Islet precursor cell (in vitro differentiated cells): ENCODE measurements around the gene CSRP2.

ENCODE experiments used
- DNase-seq: peaks from one replicate; pipeline ENCODE4 v3.0.0-alpha.2; 2018

Gene CSRP2

GRCh38 chr12:76890151-76891143 lies 11.6 kb upstream of the CSRP2 start:
- no peak for DNase-seq

- no peak for DNase-seq
Measured at GRCh38 chr12:76888775-76889174, 10.0 kb upstream of the CSRP2 start.

DNA sequence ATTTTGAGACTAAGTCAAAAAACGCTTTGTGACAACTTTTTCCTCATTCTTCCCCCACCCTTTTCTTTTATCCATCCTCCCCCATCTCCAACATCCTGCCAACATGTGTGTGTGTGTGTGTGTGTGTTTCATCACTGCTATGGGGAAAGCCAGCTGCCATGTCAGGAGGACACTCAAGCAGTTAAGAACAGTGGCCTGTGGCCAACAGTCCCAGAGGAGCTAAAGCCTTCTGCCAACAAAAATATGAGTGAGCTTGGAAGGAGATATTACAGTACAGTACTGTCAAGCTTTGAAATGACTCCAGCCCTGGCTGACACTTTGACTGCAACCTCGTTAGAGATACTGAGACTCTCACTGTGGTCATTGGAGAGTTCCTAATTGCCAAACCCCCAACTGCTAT lies 5.0 kb upstream of the CSRP2 start:
- no peak for DNase-seq

GRCh38 chr12:76883151-76883550 lies 4.3 kb upstream of the CSRP2 start:
- peak; percentile 82 for DNase-seq

GRCh38 chr12:76882367-76882766 lies 3.5 kb upstream of the CSRP2 start:
- no peak for DNase-seq

- no peak for DNase-seq
Measured at GRCh38 chr12:76881142-76881541, 2.3 kb upstream of the CSRP2 start.

DNA sequence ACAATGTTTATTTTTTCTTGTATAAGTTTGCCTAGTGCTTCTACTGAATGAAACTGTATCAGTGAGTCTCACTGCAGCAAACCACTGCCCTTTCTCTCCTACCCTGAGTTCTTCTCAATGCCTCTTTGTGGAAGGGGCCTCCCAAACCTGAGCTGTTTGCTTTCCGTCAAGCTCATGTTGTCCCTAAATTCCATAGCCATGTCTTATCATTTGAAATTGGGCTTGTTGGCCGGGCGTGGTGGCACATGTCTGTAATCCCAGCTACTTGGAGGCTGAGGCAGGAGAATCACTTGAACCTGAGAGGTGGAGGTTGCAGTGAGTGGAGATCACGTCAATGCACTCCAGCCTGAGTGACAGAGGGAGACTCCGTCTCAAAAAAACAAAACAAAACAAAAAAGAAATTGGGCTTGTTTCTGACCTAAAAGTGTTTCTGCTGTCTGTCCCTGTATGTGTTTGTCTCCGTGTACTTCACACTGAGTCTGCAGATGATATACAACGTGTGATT lies 1.8 kb upstream of the CSRP2 start:
- DNase-seq, result no peak

DNA sequence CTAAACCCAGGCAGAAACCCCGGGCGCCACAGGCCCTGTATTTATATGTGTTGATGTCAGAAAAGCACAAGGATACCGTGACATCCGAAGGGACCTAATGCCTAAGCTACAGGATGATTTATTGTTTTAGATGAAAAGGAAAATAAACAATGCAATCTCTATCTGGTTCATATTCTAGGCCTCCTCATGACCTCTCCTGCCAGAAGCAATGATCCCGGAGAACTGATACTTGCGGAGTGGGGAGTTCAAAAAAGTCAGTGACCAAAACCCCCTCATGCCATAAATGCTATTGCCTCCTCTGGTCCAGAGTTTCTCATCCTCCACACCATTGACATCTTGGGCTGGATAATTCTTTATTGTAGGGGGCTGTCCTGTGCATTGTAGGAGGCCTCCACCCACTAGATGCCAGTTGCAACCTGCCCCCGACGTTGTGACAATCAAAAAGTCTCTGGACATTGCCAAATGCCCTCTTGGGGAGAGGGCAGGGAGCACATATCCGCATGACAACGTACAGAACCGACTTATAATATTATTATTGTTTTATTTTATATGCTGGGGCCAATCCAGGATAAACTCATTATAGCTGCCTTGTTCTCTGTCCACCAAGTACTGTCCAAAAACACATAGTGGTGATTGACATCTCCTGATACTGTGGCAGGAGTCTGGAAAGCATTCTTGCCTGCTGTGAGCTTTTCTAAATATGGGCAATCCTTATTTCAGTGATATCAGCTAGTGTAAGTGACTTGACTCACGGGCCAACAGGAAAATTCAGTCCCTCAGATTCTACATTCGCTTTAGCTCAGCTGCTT lies 1.1 kb upstream of the CSRP2 start:
- DNase-seq, result no peak

DNA sequence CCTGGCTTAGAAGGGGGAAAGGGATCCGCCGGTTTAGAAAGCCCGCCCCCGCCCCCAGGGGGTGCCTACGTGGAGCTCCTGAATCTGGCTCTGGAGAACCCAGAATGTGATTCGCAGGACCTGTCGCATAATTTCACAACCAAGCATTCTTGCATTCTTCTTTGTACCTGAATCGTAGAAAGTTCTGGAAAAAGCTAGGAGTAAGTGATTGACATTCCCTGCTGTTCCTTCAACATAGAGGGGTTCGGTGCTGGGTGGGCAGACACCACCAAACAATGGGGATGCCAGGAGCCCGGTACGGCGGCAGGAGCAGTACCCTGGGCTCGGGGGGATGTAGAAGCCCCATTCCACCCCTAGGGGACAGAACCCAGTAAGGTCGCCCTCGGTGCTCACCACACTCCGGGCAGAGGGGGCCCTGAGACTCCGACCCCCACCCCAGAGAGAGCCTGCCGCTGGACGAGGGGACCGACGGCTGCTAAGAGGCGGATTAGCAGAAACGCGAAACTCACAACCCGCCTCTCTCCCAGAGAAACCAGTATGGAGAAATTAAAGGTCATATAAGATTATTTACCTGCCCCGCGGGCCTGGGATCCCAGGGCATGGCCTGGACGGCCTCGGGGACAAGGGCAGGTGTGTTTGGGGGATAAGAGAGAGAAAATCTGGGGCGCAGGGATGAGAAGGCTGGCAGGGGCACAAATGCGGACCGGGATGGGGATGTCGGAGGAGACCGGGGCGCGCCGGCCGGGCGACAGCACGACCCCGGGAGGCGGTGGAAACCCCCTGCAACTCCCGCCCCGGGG lies 520 bp downstream of the CSRP2 start:
- DNase-seq, result peak; percentile 81

DNA sequence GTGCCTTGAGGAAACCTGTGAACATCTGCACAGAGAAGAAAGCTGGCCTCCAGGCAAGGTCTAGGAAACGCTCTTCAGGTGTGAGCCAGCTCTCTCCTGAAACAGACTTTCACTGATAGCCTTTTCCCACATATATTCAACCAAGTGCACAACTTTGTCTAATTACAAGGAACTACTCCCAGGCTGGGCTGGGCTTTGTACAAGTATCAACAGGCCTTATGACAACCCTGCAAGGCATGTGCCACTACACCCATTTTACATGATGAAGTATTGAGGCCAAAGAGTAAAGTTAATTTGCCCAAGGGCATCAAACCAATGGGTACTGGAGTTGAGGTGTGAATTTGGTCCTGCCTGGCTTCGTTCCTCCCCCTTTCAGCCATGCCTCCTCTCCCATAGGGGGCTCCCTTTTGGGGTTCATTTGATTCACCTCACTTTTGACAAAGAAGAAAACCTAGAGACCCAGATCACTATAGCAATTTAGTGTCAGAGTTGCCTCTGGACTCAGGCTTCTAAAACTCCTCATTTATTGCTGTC lies 2.1 kb downstream of the CSRP2 start:
- no peak for DNase-seq

GRCh38 chr12:76874491-76875190 lies 4.2 kb downstream of the CSRP2 start:
- no peak for DNase-seq

- no peak for DNase-seq
Measured at GRCh38 chr12:76874027-76874426, 4.8 kb downstream of the CSRP2 start.

- DNase-seq, result no peak
Measured at GRCh38 chr12:76872415-76872814, 6.4 kb downstream of the CSRP2 start.

- DNase-seq, result no peak
Measured at GRCh38 chr12:76871742-76872141, 7.1 kb downstream of the CSRP2 start.

DNA sequence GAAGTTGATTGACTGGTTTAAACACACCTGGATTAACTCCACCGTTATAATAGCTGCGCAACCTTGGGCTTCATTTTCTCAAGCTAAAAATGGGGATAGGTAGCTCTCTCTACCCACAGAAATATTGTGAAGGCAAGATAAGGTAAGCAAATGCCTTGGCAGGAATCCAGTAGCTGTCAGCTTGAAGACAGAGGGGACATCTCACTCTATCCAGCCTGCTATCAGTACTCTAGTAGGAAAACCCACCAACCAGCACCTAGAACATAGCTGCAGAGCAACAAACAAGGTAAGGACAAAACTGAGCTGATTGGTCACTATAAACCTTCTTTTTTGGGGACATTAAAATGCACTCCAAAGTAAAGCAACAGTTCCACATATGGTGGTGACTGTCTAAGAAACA lies 7.7 kb downstream of the CSRP2 start:
- DNase-seq, result no peak

DNA sequence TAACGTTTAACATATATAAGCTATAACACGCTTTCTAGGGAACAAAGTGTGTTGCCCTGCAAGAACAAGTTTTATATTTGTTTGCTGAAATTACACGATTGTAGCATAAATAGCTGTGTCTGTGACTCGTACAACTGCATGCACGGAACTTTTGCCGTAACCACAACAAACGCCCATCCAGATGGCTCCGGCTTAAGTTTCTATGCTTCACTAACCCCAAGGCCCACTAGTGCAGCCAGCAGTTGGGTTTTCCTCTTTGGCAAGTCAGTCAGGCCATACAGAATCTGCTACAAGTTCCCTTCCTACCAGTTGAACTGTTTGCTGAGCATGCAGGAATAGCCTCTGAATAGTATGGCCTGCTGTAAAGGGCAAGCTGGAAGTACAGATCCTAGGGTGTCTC lies 12.1 kb downstream of the CSRP2 start:
- DNase-seq, result peak; percentile 84

DNA sequence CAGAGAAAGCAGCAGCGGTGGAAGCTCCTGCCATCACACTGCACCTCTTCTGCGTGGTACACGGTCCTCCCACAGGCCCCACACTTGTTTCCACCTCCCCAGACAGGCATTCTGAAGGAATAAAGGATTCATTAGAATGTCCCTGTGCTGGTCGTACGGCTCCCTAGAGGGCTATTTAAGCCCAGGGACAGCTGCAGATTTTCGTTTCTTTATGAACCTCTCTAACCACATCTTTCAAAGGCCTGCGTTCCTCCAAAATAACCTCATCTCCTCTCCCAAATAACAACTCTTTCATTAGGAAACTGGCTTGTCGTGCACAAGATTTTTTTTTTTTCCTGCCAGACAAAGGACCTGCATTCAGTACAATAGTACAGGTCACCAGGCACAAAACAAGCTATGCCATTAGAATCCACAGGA lies 12.7 kb downstream of the CSRP2 start:
- peak; percentile 74 for DNase-seq

GRCh38 chr12:76864791-76865400 lies 13.9 kb downstream of the CSRP2 start:
- no peak for DNase-seq

GRCh38 chr12:76863837-76864236 lies 15.0 kb downstream of the CSRP2 start:
- DNase-seq, result no peak

DNA sequence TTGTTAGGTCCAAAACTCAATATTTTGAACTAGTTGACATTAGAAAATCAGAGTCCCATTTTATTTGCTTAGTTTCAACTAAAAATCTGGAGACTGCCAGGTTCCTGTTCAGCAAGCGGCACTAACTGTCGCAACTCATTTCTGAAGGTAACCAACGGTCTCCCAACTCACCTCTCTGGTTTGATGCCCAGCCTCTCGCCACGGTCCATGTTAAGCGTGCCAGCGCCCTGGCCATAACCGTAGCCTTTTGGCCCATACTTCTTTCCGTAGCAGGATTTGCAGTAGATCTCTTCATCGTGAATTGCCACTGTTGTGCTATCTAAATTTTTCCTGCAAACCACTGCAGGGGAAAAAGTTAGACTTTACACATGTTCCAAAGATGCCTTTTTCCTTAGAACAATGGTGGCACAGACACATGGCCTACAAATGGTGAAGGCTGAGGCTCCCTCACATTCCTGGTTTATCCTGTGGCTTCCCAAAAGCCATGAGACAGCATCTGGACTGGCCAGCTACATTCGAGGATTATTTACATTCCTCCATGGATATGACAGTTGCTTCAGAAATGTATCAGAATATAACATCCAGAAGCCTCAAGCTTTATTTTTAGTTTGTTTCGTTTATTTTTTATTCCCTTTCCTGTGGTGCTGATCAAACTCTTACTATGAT lies 15.7 kb downstream of the CSRP2 start:
- no peak for DNase-seq

DNA sequence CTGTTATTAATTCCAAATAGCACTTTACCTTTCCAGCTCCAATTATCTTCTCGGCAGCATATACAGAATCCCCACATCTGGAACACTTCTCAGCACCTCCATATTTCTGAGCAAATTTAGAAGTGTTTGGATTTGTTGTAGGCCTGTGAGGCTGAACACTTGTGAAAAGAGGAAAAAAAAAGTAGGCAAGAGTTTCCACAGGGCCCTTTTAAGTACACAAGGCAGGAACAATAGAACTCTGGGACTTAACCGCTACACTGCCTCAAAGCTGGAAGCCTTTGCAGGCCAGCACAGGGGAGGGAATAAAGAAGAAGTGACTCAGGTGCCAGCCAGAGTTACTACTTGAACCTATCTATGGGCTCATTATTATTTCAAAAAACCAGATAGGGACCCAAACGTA lies 18.6 kb downstream of the CSRP2 start:
- DNase-seq, result no peak
